Uterus (tissue), 2 donors: ENCODE data around the gene TMEM51.

Experiments used
- CTCF ChIP-seq, 4 experiments: fragments of 200-600 bp in 2 of 4; fragments of 450-650 bp in 2 of 4; sonication (generic) in 2 of 4; IDR thresholded peaks; one replicate each; pipeline ENCODE4 v1.5.1; 2016 to 2019; ENCODE audit warnings: antibody characterized with exemption in 4 of 4, mild to moderate bottlenecking in 2 of 4, moderate library complexity in 1 of 4
- POLR2A ChIP-seq, 2 donors: fragments of 450-650 bp; IDR thresholded peaks; one replicate each; pipeline ENCODE4 v1.6.1; 2016; ENCODE audit warnings: antibody characterized with exemption in 2 of 2, mild to moderate bottlenecking in 1 of 2, moderate library complexity in 1 of 2

- TF ChIP-seq CTCF (IDR thresholded peaks at IDR 0.05), result no peak
- TF ChIP-seq POLR2A (IDR thresholded peaks at IDR 0.05), result no peak
Measured at GRCh38 chr1:15236746-15237145, 83.2 kb downstream of the TMEM51 start.
